Mammary epithelial cell (primary cell): ENCODE measurements around the gene FOXK2.

Source experiments
- CTCF ChIP-seq, 2 donors: IDR thresholded peaks in 1 of 2; conservative IDR thresholded peaks in 1 of 2; 2 replicates each; pipeline ENCODE4 v1.5.1; 2011 to 2012; ENCODE audit warnings: inconsistent platforms in 2 of 2, low read length in 2 of 2, mild to moderate bottlenecking in 2 of 2, control low read depth in 1 of 2, low read depth in 1 of 2; ENCODE audit not compliant: insufficient read depth in 1 of 2; ENCODE audit errors: extremely low read depth in 1 of 2
- EZH2 ChIP-seq: IDR thresholded peaks from 2 replicates; pipeline ENCODE4 v1.6.1; 2012; ENCODE audit warnings: low read length, inconsistent platforms, borderline replicate concordance

- no peak for TF ChIP-seq CTCF (conservative IDR thresholded peaks at IDR 0.05 in 1 of 2, IDR thresholded peaks at IDR 0.05 in 1 of 2; ENCODE audit: extremely low read depth in 1 of 2, insufficient read depth in 1 of 2, low read depth in 1 of 2, low read length in 2 of 2)
- no peak for TF ChIP-seq EZH2
These were observed 130.1 kb downstream of the FOXK2 start for GRCh38 chr17:82649501-82650261.
